Esophagus muscularis mucosa (tissue), 4 donors: Measurements from ENCODE around the gene MRPL23. TPM values are rescaled to one million over a fixed set of nuclear protein-coding genes. Genes with fewer than 3 reads are reported as not detected.

ENCODE experiments used
- DNase-seq: peaks from one replicate; pipeline ENCODE4 v3.0.0-alpha.2; 2017; ENCODE audit errors: extremely low spot score
- H3K27ac ChIP-seq, 4 donors: fragments of 200-600 bp; sonication (generic); replicated peaks in 1 of 4; 1 replicate in 3 of 4; 2 replicates in 1 of 4; pipeline ENCODE4 v1.5.1; 2016 to 2019; ENCODE audit warnings: mild to moderate bottlenecking in 1 of 4
- H3K27me3 ChIP-seq, 4 donors: fragments of 200-600 bp; sonication (generic); one replicate each; pipeline versions ENCODE4 v1.5.1 to v1.6.0; 2016 to 2019
- H3K36me3 ChIP-seq, 4 donors: fragments of 200-600 bp; sonication (generic); one replicate each; pipeline ENCODE4 v1.5.1; 2016 to 2019
- H3K4me1 ChIP-seq, 4 donors: fragments of 200-600 bp; sonication (generic); one replicate each; pipeline ENCODE4 v1.5.1; 2016 to 2019
- H3K4me3 ChIP-seq, 4 donors: fragments of 200-600 bp; sonication (generic); 1 replicate in 2 of 4; 2 replicates in 2 of 4; pipeline ENCODE4 v1.5.1; 2016 to 2019; ENCODE audit warnings: mild to moderate bottlenecking in 4 of 4, moderate library complexity in 1 of 4
- H3K9me3 ChIP-seq, 4 donors: fragments of 200-600 bp; sonication (generic); 1 replicate in 3 of 4; 2 replicates in 1 of 4; pipeline ENCODE4 v1.5.1; 2016 to 2019
- CTCF ChIP-seq, 3 experiments: fragments of 200-600 bp in 2 of 3; fragments of 450-650 bp in 1 of 3; sonication (generic) in 2 of 3; IDR thresholded peaks; one replicate each; pipeline ENCODE4 v1.5.1; 2017 to 2019; ENCODE audit warnings: antibody characterized with exemption in 3 of 3, mild to moderate bottlenecking in 2 of 3, moderate library complexity in 1 of 3
- EP300 ChIP-seq: sonication (generic); formaldehyde crosslinking; IDR thresholded peaks from one replicate; pipeline ENCODE4 v1.6.1; 2017; ENCODE audit warnings: antibody characterized with exemption
- POLR2A ChIP-seq: fragments of 450-650 bp; IDR thresholded peaks from one replicate; pipeline ENCODE4 v1.6.1; 2017; ENCODE audit warnings: antibody characterized with exemption, moderate library complexity, mild to moderate bottlenecking, low read depth
- POLR2AphosphoS5 ChIP-seq, 2 donors: sonication (generic); formaldehyde crosslinking; IDR thresholded peaks; one replicate each; pipeline ENCODE4 v1.6.1; 2017; ENCODE audit warnings: antibody characterized with exemption in 2 of 2
- WGBS: methylation state at CpG from one replicate; pipeline ENCODE4 v1.1.5; 2018; 5-methylcytosine and 5-hydroxymethylcytosine counted together
- intact Hi-C: fragments of 100-400 bp; cut with DNase I; formaldehyde crosslinking; loops from one replicate; pipeline ENCODE4 v1.15.1; 2023
- total RNA-seq, 4 donors: library from RNA; depleted of rRNA; stranded (reverse); fragments of >200 nt; gene quantifications; one replicate each; pipeline versions ENCODE4 v1.1.0 to v1.2.1, GENCODE V29; 2016

MRPL23 gene
- total RNA-seq, 4 donors from 2014 or later = 82.0 to 153 (median 92.4) TPM

GRCh38 chr11:1994121-1994520 lies 47.0 kb downstream of the MRPL23 start:
- intact Hi-C loops = no loop called here

GRCh38 chr11:1997755-1998154 lies 50.6 kb downstream of the MRPL23 start, which contains the start of gene H19:
Gene H19, minus strand, starts transcription at chr11:1997842.
- TF ChIP-seq CTCF (IDR thresholded peaks at IDR 0.05) = no peak
- no peak for TF ChIP-seq EP300
- TF ChIP-seq POLR2AphosphoS5 (IDR thresholded peaks at IDR 0.05) = no peak
- no peak for TF ChIP-seq POLR2A
- Histone ChIP-seq H3K27me3 (no peaks in the 10 kb centered on the region), H3K4me3 (no peak within 1 kb of the TSS), H3K27ac (no peak within 1 kb of the TSS), H3K36me3 (no peaks in the 10 kb centered on the region), H3K4me1 (peaks cover 0 to 3% (median 0%) of the 10 kb centered on the region in 4 donors), H3K9me3 (no peaks in the 10 kb centered on the region)
- intact Hi-C loops = no loop called here
- no CpG with 5 or more reads among the region's 14 CpGs for WGBS
- DNase-seq = no peak

More at GRCh38 chr11:1994121-1994520, 47.0 kb downstream of the MRPL23 start:
- Histone ChIP-seq H3K27me3 (no peaks in the 10 kb centered on the region), H3K4me3 (no peak overlapping the region), H3K36me3 (no peaks in the 10 kb centered on the region), H3K4me1 (peaks cover 0 to 3% (median 0%) of the 10 kb centered on the region in 4 donors), H3K9me3 (no peaks in the 10 kb centered on the region), H3K27ac (no peak overlapping the region)
- no peak for DNase-seq
- TF ChIP-seq CTCF (IDR thresholded peaks at IDR 0.05) (no peak), POLR2AphosphoS5 (IDR thresholded peaks at IDR 0.05) (no peak), EP300 (no peak), POLR2A (no peak)
- WGBS = no CpG with 5 or more reads among the region's 13 CpGs

GRCh38 chr11:1998290-1998689 lies 51.2 kb downstream of the MRPL23 start:
- intact Hi-C loops = no loop called here
- Histone ChIP-seq H3K4me3 (no peak overlapping the region), H3K9me3 (no peaks in the 10 kb centered on the region), H3K27me3 (no peaks in the 10 kb centered on the region), H3K36me3 (no peaks in the 10 kb centered on the region), H3K27ac (no peak overlapping the region), H3K4me1 (peaks cover 0 to 3% (median 0%) of the 10 kb centered on the region in 4 donors)
- TF ChIP-seq POLR2A = no peak
- no peak for TF ChIP-seq POLR2AphosphoS5 (IDR thresholded peaks at IDR 0.05)
- no peak for TF ChIP-seq EP300
- no peak for TF ChIP-seq CTCF (IDR thresholded peaks at IDR 0.05)
- WGBS = no CpG with 5 or more reads among the region's 28 CpGs
- no peak for DNase-seq

GRCh38 chr11:1998861-1999260 lies 51.7 kb downstream of the MRPL23 start:
- H3K27ac ChIP-seq = no peak overlapping the region
- no peaks in the 10 kb centered on the region for H3K27me3 ChIP-seq
- no peaks in the 10 kb centered on the region for H3K9me3 ChIP-seq
- no peak for TF ChIP-seq POLR2A
- no peak for TF ChIP-seq POLR2AphosphoS5 (IDR thresholded peaks at IDR 0.05)
- TF ChIP-seq CTCF (IDR thresholded peaks at IDR 0.05) = no peak
- TF ChIP-seq EP300 = no peak
- no peaks in the 10 kb centered on the region for H3K36me3 ChIP-seq
- peaks cover 0 to 3% (median 0%) of the 10 kb centered on the region in 4 donors for H3K4me1 ChIP-seq
- no peak overlapping the region for H3K4me3 ChIP-seq
- DNase-seq = no peak
- intact Hi-C loops = no loop called here
- no CpG with 5 or more reads among the region's 15 CpGs for WGBS

- H3K4me1 ChIP-seq = no peaks in the 10 kb centered on the region
- H3K9me3 ChIP-seq = no peaks in the 10 kb centered on the region
- intact Hi-C loops = no loop called here
- H3K36me3 ChIP-seq = no peaks in the 10 kb centered on the region
- TF ChIP-seq CTCF (IDR thresholded peaks at IDR 0.05) (no peak), EP300 (no peak), POLR2AphosphoS5 (IDR thresholded peaks at IDR 0.05) (no peak), POLR2A (no peak)
- H3K4me3 ChIP-seq = no peak overlapping the region
- H3K27me3 ChIP-seq = no peaks in the 10 kb centered on the region
- no CpG with 5 or more reads among the region's 42 CpGs for WGBS
- no peak overlapping the region for H3K27ac ChIP-seq
- DNase-seq = no peak
These were observed 55.1 kb downstream of the MRPL23 start for GRCh38 chr11:2002042-2002776.
